Calu3 (cell line): ENCODE results near the gene WSCD2. TPM values are rescaled to one million over a fixed set of nuclear protein-coding genes. Genes with fewer than 3 reads are reported as not detected.

ENCODE experiments used
- BruUV-seq: library from RNA; stranded (reverse); fragments of 400-500 nt; replicated peaks from 2 replicates; lab custom pipeline; 2021; lab: Mats Ljungman, UMichigan
- CTCF ChIA-PET: fragments of 300-600 bp; sonication (Branson Sonifier 250); formaldehyde crosslinking; loops from one replicate; lab custom pipeline; 2022; ENCODE audit warnings: antibody characterized with exemption; lab: Charles Lee
- DNase-seq: peaks from one replicate; pipeline ENCODE4 v3.0.0; 2022
- H3K27ac Mint-ChIP-seq: one replicate; pipeline ENCODE4 v1.8.0; 2022; ENCODE audit warnings: mixed read lengths; ENCODE audit not compliant: unreplicated experiment
- H3K27me3 Mint-ChIP-seq: one replicate; pipeline ENCODE4 v1.8.0; 2022; ENCODE audit warnings: mixed read lengths; ENCODE audit not compliant: unreplicated experiment
- H3K36me3 Mint-ChIP-seq: one replicate; pipeline ENCODE4 v1.8.0; 2022; ENCODE audit warnings: mild to moderate bottlenecking, moderate library complexity, mixed read lengths; ENCODE audit not compliant: insufficient read depth, unreplicated experiment
- H3K4me1 Mint-ChIP-seq: one replicate; pipeline ENCODE4 v1.8.0; 2022; ENCODE audit warnings: mild to moderate bottlenecking, low read depth, mixed read lengths; ENCODE audit not compliant: unreplicated experiment
- H3K4me3 Mint-ChIP-seq: one replicate; pipeline ENCODE4 v1.8.0; 2022; ENCODE audit warnings: mild to moderate bottlenecking, low read depth, moderate library complexity, mixed read lengths; ENCODE audit not compliant: unreplicated experiment
- H3K9me3 Mint-ChIP-seq: one replicate; pipeline ENCODE4 v1.8.0; 2022; ENCODE audit warnings: low read depth, mixed read lengths; ENCODE audit not compliant: unreplicated experiment
- CTCF ChIP-seq: fragments of 200-600 bp; IDR thresholded peaks from one replicate; pipeline ENCODE4 v1.8.0; 2022; ENCODE audit warnings: antibody characterized with exemption; ENCODE audit not compliant: unreplicated experiment
- intact Hi-C: fragments of 100-400 bp; cut with micrococcal nuclease; formaldehyde crosslinking; loops from one replicate; pipeline ENCODE4 v1.10.0; 2022; ENCODE audit not compliant: unreplicated experiment
- total RNA-seq: library from RNA; stranded (reverse); gene quantifications from 2 replicates; pipeline ENCODE4 v1.2.3, GENCODE V29; 2022

WSCD2 gene
- total RNA-seq, 1 experiment from 2014 or later: not detected

GRCh38 chr12:108156717-108157116 is 27.6 kb downstream of the WSCD2 start:
- Mint-ChIP-seq H3K9me3 (no peaks in the 10 kb centered on the region), H3K36me3 (no peaks in the 10 kb centered on the region), H3K27ac (no peak overlapping the region), H3K4me1 (no peaks in the 10 kb centered on the region), H3K4me3 (no peak overlapping the region), H3K27me3 (peaks cover 69% of the 10 kb centered on the region)
- CTCF ChIA-PET: no interaction called here
- TF ChIP-seq CTCF: no peak
- no TSS peak for BruUV-seq
- no peak for DNase-seq
- intact Hi-C loops: no loop called here

- peaks cover 62% of the 10 kb centered on the region for H3K27me3 Mint-ChIP-seq
- no peak for DNase-seq
- intact Hi-C loops: no loop called here
- no peaks in the 10 kb centered on the region for H3K9me3 Mint-ChIP-seq
- H3K4me3 Mint-ChIP-seq: no peak overlapping the region
- no peak for TF ChIP-seq CTCF
- H3K27ac Mint-ChIP-seq: no peak overlapping the region
- BruUV-seq: no TSS peak
- H3K4me1 Mint-ChIP-seq: no peaks in the 10 kb centered on the region
- CTCF ChIA-PET: no interaction called here
- no peaks in the 10 kb centered on the region for H3K36me3 Mint-ChIP-seq
These were observed 28.9 kb downstream of the WSCD2 start for GRCh38 chr12:108157870-108158459.

- H3K4me3 Mint-ChIP-seq: no peak overlapping the region
- H3K27ac Mint-ChIP-seq: no peak overlapping the region
- CTCF ChIA-PET: no interaction called here
- no peak for TF ChIP-seq CTCF
- H3K4me1 Mint-ChIP-seq: no peaks in the 10 kb centered on the region
- DNase-seq: no peak
- BruUV-seq: no TSS peak
- H3K27me3 Mint-ChIP-seq: peaks cover 28% of the 10 kb centered on the region
- H3K36me3 Mint-ChIP-seq: no peaks in the 10 kb centered on the region
- intact Hi-C loops: no loop called here
- no peaks in the 10 kb centered on the region for H3K9me3 Mint-ChIP-seq
These were observed 33.1 kb downstream of the WSCD2 start for GRCh38 chr12:108162207-108162606.

GRCh38 chr12:108166505-108166904 is 37.4 kb downstream of the WSCD2 start:
- TF ChIP-seq CTCF: no peak
- Mint-ChIP-seq H3K27me3 (peaks cover 32% of the 10 kb centered on the region), H3K4me1 (no peaks in the 10 kb centered on the region), H3K27ac (no peak overlapping the region), H3K36me3 (no peaks in the 10 kb centered on the region), H3K9me3 (no peaks in the 10 kb centered on the region), H3K4me3 (no peak overlapping the region)
- DNase-seq: no peak
- BruUV-seq: no TSS peak
- intact Hi-C loops: loop anchor here (5.0 kb wide), 1 partner anchor 291 kb away; no protein-coding TSS in a partner anchor
- CTCF ChIA-PET: no interaction called here
